ENCODE results near the gene GFER.

Gene GFER

DNA sequence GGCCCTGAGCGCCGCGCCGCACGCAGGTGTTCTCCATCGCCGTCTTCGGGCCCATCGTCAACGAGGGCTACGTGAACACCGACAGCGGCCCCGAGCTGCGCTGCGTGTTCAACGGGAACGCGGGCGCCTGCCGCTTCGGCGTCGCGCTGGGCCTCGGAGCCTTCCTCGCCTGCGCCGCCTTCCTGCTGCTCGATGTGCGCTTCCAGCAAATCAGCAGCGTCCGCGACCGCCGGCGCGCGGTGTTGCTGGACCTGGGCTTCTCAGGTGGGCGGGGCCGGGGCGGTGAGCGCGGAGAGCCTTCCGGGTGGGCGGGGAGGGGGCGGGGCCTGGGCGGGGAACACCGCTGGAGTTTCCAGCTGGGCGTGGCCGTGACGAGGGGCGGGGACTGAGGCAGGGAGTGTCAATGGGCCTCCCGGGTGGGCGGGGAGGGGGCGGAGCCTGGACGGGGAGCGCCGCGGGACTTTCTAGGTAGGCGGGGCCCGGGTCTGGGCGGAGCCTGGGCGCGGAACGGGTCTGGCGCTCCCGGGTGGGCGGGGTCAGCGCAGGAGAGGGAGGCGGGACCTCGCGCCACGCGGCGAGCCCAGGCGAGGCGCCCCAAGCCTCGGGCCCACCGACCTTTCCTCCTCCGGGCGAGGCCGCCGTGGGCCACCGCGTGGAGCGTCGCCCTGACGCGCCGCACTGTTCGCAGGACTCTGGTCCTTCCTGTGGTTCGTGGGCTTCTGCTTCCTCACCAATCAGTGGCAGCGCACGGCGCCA lies 8.1 kb downstream of the GFER start:
- TF ChIP-seq ZNF565 (CRISPR knock-in tag; conservative IDR thresholded peaks at IDR 0.05; ENCODE audit: low read depth): no peak
- no peak for TF ChIP-seq TOX (CRISPR knock-in tag; IDR thresholded peaks at IDR 0.05; ENCODE audit: borderline replicate concordance)
- no peak for TF ChIP-seq SNAI2 (CRISPR knock-in tag; IDR thresholded peaks at IDR 0.05)
- TF ChIP-seq, protein P1, sequence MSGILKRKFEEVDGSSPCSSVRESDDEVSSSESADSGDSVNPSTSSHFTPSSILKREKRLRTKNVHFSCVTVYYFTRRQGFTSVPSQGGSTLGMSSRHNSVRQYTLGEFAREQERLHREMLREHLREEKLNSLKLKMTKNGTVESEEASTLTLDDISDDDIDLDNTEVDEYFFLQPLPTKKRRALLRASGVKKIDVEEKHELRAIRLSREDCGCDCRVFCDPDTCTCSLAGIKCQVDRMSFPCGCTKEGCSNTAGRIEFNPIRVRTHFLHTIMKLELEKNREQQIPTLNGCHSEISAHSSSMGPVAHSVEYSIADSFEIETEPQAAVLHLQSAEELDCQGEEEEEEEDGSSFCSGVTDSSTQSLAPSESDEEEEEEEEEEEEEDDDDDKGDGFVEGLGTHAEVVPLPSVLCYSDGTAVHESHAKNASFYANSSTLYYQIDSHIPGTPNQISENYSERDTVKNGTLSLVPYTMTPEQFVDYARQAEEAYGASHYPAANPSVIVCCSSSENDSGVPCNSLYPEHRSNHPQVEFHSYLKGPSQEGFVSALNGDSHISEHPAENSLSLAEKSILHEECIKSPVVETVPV (CRISPR knock-in tag; IDR thresholded peaks at IDR 0.05): no peak
- TF ChIP-seq OSR1 (CRISPR knock-in tag; IDR thresholded peaks at IDR 0.05): no peak
- no peak for TF ChIP-seq ZNF8 (CRISPR knock-in tag; IDR thresholded peaks at IDR 0.05)
- TF ChIP-seq, protein P2, sequence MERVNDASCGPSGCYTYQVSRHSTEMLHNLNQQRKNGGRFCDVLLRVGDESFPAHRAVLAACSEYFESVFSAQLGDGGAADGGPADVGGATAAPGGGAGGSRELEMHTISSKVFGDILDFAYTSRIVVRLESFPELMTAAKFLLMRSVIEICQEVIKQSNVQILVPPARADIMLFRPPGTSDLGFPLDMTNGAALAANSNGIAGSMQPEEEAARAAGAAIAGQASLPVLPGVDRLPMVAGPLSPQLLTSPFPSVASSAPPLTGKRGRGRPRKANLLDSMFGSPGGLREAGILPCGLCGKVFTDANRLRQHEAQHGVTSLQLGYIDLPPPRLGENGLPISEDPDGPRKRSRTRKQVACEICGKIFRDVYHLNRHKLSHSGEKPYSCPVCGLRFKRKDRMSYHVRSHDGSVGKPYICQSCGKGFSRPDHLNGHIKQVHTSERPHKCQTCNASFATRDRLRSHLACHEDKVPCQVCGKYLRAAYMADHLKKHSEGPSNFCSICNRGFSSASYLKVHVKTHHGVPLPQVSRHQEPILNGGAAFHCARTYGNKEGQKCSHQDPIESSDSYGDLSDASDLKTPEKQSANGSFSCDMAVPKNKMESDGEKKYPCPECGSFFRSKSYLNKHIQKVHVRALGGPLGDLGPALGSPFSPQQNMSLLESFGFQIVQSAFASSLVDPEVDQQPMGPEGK (CRISPR knock-in tag; IDR thresholded peaks at IDR 0.05; ENCODE audit: borderline replicate concordance): no peak
- TF ChIP-seq ISL1 (CRISPR knock-in tag; IDR thresholded peaks at IDR 0.05): no peak
- TF ChIP-seq, protein P3, sequence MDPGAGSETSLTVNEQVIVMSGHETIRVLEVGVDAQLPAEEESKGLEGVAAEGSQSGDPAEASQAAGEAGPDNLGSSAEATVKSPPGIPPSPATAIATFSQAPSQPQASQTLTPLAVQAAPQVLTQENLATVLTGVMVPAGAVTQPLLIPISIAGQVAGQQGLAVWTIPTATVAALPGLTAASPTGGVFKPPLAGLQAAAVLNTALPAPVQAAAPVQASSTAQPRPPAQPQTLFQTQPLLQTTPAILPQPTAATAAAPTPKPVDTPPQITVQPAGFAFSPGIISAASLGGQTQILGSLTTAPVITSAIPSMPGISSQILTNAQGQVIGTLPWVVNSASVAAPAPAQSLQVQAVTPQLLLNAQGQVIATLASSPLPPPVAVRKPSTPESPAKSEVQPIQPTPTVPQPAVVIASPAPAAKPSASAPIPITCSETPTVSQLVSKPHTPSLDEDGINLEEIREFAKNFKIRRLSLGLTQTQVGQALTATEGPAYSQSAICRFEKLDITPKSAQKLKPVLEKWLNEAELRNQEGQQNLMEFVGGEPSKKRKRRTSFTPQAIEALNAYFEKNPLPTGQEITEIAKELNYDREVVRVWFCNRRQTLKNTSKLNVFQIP (CRISPR knock-in tag; IDR thresholded peaks at IDR 0.05; ENCODE audit: borderline replicate concordance, low read depth): no peak
- TF ChIP-seq TCF4 (CRISPR knock-in tag; IDR thresholded peaks at IDR 0.05; ENCODE audit: borderline replicate concordance): no peak
- no peak for TF ChIP-seq RARB (CRISPR knock-in tag; IDR thresholded peaks at IDR 0.05)
- no peak for TF ChIP-seq GLIS3 (CRISPR knock-in tag; IDR thresholded peaks at IDR 0.05)
- TF ChIP-seq CSDC2 (CRISPR knock-in tag; IDR thresholded peaks at IDR 0.05): no peak
- TF ChIP-seq ZNF70 (CRISPR knock-in tag; IDR thresholded peaks at IDR 0.05): no peak
- no peak for TF ChIP-seq BACH2 (CRISPR knock-in tag; IDR thresholded peaks at IDR 0.05; ENCODE audit: borderline replicate concordance)
- TF ChIP-seq, protein P4, sequence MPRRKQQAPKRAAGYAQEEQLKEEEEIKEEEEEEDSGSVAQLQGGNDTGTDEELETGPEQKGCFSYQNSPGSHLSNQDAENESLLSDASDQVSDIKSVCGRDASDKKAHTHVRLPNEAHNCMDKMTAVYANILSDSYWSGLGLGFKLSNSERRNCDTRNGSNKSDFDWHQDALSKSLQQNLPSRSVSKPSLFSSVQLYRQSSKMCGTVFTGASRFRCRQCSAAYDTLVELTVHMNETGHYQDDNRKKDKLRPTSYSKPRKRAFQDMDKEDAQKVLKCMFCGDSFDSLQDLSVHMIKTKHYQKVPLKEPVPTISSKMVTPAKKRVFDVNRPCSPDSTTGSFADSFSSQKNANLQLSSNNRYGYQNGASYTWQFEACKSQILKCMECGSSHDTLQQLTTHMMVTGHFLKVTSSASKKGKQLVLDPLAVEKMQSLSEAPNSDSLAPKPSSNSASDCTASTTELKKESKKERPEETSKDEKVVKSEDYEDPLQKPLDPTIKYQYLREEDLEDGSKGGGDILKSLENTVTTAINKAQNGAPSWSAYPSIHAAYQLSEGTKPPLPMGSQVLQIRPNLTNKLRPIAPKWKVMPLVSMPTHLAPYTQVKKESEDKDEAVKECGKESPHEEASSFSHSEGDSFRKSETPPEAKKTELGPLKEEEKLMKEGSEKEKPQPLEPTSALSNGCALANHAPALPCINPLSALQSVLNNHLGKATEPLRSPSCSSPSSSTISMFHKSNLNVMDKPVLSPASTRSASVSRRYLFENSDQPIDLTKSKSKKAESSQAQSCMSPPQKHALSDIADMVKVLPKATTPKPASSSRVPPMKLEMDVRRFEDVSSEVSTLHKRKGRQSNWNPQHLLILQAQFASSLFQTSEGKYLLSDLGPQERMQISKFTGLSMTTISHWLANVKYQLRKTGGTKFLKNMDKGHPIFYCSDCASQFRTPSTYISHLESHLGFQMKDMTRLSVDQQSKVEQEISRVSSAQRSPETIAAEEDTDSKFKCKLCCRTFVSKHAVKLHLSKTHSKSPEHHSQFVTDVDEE (CRISPR knock-in tag; IDR thresholded peaks at IDR 0.05): no peak
- TF ChIP-seq, protein P5, sequence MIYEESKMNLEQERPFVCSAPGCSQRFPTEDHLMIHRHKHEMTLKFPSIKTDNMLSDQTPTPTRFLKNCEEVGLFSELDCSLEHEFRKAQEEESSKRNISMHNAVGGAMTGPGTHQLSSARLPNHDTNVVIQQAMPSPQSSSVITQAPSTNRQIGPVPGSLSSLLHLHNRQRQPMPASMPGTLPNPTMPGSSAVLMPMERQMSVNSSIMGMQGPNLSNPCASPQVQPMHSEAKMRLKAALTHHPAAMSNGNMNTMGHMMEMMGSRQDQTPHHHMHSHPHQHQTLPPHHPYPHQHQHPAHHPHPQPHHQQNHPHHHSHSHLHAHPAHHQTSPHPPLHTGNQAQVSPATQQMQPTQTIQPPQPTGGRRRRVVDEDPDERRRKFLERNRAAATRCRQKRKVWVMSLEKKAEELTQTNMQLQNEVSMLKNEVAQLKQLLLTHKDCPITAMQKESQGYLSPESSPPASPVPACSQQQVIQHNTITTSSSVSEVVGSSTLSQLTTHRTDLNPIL (CRISPR knock-in tag; IDR thresholded peaks at IDR 0.05; ENCODE audit: low read depth): no peak
- no peak for TF ChIP-seq ZC3H10 (CRISPR knock-in tag; IDR thresholded peaks at IDR 0.05)
- no peak for TF ChIP-seq ZFP30 (CRISPR knock-in tag; IDR thresholded peaks at IDR 0.05)
- TF ChIP-seq ARNTL (CRISPR knock-in tag; IDR thresholded peaks at IDR 0.05; ENCODE audit: borderline replicate concordance, low read depth): no peak
- ATAC-seq: no peak

DNA sequence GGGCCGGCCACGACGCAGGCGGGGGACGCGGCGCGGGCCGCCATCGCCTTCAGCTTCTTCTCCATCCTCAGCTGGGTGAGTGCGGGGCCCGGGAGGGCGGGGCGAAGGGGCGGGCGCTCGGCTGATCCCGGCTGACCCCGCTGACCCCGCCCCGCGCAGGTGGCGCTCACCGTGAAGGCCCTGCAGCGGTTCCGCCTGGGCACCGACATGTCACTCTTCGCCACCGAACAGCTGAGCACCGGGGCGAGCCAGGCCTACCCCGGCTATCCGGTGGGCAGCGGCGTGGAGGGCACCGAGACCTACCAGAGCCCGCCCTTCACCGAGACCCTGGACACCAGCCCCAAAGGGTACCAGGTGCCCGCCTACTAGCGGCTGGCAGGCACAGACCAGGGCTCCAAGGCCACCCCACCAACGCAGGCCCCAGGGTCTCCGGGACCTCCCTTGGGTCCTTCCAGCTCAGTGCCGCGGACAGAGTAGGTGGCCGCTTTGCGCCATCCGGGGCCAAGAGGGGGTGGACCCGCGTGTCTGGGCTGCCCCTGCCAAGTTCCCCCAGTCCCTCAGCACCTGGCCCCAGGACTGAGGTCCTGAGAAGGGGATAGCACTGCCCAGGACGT lies 8.8 kb downstream of the GFER start:
- ATAC-seq: no peak
- TF ChIP-seq, protein P1 (CRISPR knock-in tag; IDR thresholded peaks at IDR 0.05): no peak
- TF ChIP-seq, protein P3 (CRISPR knock-in tag; IDR thresholded peaks at IDR 0.05; ENCODE audit: borderline replicate concordance, low read depth): no peak
- TF ChIP-seq SNAI2 (CRISPR knock-in tag; IDR thresholded peaks at IDR 0.05) (no peak), OSR1 (CRISPR knock-in tag; IDR thresholded peaks at IDR 0.05) (no peak), ZFP3 (CRISPR knock-in tag; IDR thresholded peaks at IDR 0.05) (no peak), ISL1 (CRISPR knock-in tag; IDR thresholded peaks at IDR 0.05) (no peak), BACH2 (CRISPR knock-in tag; IDR thresholded peaks at IDR 0.05; ENCODE audit: borderline replicate concordance) (no peak), ZNF70 (CRISPR knock-in tag; IDR thresholded peaks at IDR 0.05) (no peak), ARNTL (CRISPR knock-in tag; IDR thresholded peaks at IDR 0.05; ENCODE audit: borderline replicate concordance, low read depth) (no peak)
- TF ChIP-seq, protein P4 (CRISPR knock-in tag; IDR thresholded peaks at IDR 0.05): no peak

All from SK-N-SH treated with all-trans-retinoic acid at 6 μM for 48 hours (cell line).